GM21723 (cell line): ENCODE data around the gene TAS2R9.
"Not testable (repeated sequence)": the region's sequence is repeated elsewhere in the genome, so short reads cannot be mapped to it uniquely, and the experiment has no call there.

Experiments
- ATAC-seq: cut with Tn5 transposase; IDR thresholded peaks from one replicate; pipeline ENCODE4 v1.9.1; 2021; ENCODE audit warnings: mild to moderate bottlenecking, moderate library complexity; ENCODE audit not compliant: unreplicated experiment

TAS2R9 gene, protein sequence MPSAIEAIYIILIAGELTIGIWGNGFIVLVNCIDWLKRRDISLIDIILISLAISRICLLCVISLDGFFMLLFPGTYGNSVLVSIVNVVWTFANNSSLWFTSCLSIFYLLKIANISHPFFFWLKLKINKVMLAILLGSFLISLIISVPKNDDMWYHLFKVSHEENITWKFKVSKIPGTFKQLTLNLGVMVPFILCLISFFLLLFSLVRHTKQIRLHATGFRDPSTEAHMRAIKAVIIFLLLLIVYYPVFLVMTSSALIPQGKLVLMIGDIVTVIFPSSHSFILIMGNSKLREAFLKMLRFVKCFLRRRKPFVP

GRCh38 chr12:10810068-10810467, at the start of gene TAS2R9:
Gene TAS2R9 (minus strand): TSS chr12:10810168. CDS start chr12:10810075, 93 bp downstream.
- ATAC-seq = no peak

DNA sequence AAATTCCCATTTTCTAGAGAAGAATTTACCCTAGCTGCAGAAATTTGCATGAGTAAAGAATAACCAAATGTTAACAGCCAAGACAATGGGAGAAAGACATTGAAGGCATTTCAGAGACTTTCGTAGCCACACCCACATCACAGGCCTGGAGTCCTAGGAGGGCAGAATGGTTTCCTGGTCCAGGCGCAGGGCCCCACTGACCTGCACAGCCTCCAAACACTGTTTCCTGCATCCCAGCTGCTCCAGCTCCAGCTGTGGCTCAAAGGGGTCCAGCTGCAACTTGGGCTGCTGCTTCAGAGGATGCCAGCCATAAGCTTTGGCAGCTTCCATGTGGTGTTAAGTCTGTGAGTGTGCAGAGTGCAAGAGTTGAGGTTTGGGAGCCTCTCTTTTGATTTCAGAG, 45.8 kb upstream of the TAS2R9 start:
- no peak for ATAC-seq

DNA sequence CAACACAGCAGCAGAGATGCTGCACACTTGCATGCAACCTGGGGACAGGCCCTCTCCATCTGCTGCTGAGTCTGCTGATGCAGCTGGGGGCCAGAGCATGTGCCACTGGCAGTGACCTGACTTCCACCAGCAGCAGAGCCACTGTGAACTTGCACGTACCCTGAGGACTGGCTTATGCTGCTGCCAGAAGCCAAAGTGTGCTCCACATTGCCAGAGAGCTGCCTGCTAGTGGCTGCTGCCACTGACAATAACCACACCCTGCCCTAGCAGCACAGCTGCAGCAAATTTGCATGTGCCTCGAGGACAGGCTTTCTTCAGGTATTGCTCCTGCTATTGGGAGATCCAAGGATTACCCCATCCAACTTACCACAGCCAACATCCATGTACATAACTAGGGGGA, 43.8 kb upstream of the TAS2R9 start:
- ATAC-seq = no peak

DNA sequence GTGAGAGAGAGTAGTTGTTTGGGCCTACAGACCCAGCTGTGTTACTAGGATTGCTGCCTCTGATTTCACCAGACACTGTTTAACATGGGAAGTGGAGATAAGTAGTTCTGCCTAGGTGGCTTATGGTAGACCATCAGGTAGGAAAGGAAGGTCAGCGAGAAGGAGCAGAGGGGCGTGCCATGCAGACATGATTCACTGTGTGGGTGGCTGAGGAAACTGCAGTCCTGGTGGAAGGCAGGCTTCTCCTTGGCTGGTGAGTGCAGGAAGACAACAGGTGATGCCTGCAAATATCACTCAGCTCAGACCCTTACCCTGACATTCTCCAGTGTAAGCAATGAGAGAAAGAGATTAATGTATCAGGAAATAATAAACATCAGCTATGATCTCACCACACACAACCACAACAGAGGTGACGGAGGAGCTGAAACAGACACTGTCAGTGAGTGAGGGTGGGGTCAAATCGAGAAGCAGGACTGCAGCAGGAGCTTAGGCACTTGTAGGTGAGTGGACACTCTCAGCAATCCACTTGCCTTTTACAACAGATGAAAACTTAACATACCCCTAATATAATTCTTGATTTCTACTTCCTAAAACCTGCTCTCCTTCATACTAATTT, 41.4 kb upstream of the TAS2R9 start:
- no peak for ATAC-seq

DNA sequence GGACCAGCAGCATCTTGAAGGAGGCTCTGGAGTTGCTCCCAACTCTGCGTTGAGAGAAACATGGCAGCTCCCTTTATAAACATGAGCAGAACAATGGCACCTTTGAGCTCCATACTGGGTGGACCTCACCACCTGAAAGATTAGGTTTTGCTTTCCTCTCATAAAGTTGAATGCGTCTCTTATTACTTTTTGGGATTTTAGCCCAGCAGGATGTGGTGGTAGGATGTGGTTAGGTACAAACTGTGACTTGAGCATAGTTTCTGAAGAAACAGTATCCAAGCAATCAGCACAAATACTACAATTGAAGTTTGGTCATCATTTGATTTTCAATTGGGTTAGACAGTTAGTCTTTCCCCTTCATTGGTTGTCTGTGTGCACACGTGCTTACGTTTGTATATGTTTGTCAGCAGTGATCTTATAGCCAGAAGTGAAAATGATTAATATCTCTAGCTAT, 39.5 kb upstream of the TAS2R9 start, which contains the start of gene PRR4:
TSS of gene PRR4 (minus strand) at position 51 of the 454 bp plus-strand sequence. CDS start at position 13, 38 bp downstream.
- no peak for ATAC-seq

DNA sequence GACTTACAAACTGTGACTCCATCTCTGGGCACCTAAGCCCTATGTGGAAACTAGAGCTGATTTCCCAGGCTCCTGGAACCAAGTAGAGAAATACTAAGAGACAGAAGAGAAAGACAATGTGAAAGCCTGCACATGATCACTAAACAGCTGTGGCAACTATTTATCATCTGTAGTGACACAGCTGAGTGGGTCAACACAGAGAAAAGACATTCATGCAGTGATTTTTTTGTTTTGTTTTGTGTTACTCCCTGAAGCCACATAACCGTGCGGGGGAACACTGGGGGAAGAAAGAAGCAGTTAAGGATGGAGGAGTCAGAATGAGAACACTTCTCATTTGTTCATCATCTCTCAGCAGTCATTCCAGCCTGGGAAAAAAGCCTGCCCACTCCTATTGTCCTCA, 37.8 kb upstream of the TAS2R9 start:
- ATAC-seq = no peak

GRCh38 chr12:10842862-10843261, 32.9 kb upstream of the TAS2R9 start:
- ATAC-seq = no peak

DNA sequence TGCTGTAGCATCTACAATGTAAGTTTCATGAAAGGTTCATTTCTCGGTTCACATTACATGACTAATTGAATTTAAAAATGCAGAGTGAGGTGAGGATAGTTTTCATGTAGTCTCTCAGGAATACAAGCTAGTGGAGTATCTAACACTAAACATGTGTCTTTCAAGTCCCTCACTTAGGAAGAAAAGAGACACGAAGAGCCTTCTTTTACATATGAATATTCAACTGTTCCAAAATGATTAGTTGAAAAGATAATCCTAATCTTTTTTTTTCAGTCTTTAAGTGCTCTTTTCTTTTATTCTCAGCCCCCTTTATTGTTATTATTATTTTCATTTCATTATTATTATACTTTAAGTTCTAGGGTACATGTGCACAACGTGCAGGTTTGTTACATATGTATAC, 28.5 kb upstream of the TAS2R9 start:
- ATAC-seq = no peak

GRCh38 chr12:10829994-10830393, 20.0 kb upstream of the TAS2R9 start:
- ATAC-seq = no peak

GRCh38 chr12:10826258-10826657, 16.3 kb upstream of the TAS2R9 start, which contains the start of gene TAS2R10:
Gene TAS2R10 (minus strand): TSS chr12:10826358. CDS start chr12:10826269, 89 bp downstream.
- ATAC-seq = no peak

GRCh38 chr12:10824957-10825356, 15.0 kb upstream of the TAS2R9 start:
- no peak for ATAC-seq

- no peak for ATAC-seq
Measured at GRCh38 chr12:10811883-10812536, 2.0 kb upstream of the TAS2R9 start.

DNA sequence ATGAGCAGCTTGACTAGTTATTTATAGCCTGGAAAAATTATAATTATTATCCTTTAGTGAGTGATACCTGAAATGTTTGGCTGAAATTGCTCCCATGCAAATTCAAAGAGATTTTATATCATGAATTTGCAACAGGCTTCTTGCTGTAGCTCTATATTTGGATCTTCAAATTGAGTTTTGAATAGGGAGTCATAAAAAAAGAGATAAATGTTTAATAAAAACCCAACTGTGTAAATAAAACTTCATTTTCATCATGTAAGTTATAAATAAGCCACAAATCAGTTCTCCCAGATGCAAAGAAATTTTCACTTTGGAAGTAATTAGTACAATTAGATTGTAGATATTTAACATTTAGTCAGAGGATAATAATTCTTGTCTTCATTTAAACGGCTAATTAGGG, 2.8 kb downstream of the TAS2R9 start, which contains the start of gene TAS2R8:
TSS of gene TAS2R8 (minus strand) at position 101 of the 400 bp plus-strand sequence. CDS start 306 bp downstream, outside the sequence.
- no peak for ATAC-seq

DNA sequence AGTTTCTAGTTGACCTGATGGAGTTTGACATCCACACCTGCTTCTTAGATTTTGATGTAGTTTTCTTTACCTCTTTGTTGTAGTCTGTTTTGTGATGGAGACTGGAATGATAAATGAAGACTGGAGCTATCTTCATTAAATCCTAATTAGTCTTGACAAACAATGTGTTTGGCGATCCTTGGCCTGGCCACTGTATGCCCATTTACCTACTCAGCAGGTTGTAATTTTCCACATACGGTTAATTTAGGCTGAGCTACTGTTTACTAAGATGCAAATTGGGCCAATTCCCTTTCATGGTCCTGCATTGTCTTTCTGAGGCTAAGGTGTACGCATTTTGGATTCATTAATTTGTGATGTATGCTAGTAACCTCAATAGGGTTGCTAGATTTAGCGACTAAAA, 7.4 kb downstream of the TAS2R9 start, which contains the start of gene TAS2R7:
TSS of gene TAS2R7 (minus strand) at position 41 of the 400 bp plus-strand sequence. CDS start 57 bp downstream, outside the sequence.
- no peak for ATAC-seq

GRCh38 chr12:10801741-10802140, 8.2 kb downstream of the TAS2R9 start:
- ATAC-seq = no peak

- ATAC-seq = no peak
Measured at GRCh38 chr12:10794222-10794621, 15.7 kb downstream of the TAS2R9 start.

- not testable (repeated sequence) for ATAC-seq
Measured at GRCh38 chr12:10791769-10792168, 18.2 kb downstream of the TAS2R9 start.

DNA sequence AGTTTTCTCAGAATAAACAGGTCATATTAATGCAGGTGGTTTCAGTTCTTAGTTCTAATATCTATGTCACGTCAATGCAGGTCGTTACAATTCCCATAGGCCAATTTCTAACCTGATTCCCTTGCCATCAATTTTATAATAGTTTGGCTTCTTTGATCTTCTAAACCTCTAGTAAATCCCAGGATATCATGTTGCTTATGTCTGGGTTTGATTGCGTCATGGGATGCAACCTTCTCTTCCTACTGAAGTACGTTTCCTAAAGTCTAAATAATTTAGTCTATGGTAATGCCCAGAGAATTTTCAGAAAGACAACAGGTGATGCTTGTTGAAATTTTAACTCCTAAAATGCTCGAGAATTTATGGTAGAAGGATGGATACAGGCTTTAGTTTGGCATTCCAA, 26.7 kb downstream of the TAS2R9 start:
- ATAC-seq = no peak

DNA sequence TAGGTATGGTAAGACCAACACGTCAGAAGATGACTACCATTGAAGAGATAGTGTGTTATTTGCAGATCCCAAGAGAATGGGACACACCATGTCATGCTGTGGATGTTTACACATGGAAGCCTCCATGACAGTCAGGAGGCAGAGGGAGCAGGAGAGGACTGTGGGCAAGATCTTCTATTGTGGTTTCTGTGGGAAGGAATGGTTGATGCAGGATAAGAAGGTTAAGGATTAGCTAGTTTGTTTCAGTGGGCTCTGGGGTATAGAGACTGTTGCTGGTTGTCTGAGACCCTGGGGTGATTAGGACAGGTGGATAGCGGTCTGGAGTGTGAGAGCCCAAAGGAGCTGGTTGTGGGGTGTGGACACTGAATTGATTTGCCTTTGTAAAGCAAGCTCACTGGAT, 30.9 kb downstream of the TAS2R9 start:
- ATAC-seq = no peak

DNA sequence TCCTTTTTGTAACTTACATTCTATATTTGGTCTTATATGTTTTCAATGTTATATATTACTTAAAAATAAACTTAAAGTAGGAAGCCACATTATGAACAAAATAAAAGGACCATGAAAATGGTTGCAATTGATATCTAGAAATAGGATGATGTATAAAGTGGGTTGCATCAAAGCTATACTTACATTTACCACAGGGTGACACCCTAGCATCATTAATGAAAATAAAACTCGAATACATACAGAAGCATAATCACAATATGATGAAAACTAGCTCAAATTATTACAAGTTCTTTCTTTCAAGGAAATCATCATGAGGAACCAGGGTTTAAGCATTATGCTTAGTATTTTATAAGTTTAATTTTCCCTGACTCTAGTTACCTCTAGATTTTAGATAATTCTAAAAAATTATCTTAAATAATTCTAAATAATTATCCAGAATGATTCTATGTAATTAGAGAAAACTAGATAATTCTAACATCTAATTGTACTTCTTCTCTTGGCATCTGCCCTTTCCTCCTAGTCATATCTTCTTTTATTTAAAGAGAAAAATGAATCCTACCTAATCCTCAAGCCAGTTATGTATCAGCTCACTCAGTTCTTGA, 38.7 kb downstream of the TAS2R9 start:
- ATAC-seq = no peak

DNA sequence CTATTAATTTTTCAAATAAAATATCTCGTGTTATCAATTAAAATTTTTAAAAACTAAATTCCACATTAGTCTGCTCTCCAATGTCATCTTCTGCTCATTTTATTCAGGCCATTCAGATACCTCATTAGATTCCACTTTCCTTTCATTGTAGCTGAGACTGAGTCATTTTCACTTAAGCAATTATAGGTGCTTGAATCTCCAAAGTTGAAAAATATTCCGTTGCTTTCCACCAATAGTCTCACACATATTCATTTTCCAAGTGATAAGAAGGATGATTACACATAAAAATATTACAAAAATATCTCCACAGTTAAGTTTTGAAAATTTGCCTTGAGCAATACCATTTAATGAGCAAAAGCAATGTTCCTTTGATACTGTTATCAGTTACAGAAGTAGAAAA, 50.3 kb downstream of the TAS2R9 start:
- ATAC-seq = no peak
